ENCODE results near the gene HDAC3.
"Not testable (repeated sequence)": the region's sequence is repeated elsewhere in the genome, so short reads cannot be mapped to it uniquely, and the experiment has no call there.

The HDAC3 gene

DNA sequence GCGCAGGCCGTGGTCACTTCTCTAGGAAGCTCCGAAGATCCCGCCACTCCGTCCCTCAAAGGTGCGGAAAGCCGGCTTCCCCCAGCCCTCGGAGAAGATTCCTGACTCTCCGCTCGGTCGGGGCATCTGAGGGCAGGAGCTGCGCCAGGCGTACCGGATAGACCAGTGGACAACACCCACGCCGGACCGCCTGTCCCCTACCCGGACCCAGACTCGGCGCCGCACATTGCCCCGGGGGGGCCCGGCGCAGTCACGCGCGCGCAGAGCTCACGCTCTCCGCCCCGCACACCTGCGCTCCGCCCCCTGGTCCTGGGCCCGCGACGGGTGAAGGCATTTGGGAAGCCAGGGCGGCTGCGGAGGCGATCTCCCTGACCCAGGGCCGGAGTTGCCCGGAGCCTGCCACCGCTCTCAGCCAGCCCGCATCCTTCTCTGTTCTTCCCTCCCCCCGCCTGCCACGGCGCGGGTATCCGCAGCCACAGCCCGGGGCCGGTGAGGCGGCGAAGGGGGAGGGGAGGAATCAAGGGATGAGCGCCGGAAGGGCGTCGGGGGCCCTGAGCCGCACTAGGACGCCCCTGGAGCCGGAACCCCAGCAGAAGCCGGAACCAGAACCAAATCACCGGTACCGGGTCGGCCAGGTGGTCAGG is 596 bp upstream of the HDAC3 start:
- in situ Hi-C loops (cut with MboI; ENCODE audit: low sequenced_read_pairs) = no loop called here

DNA sequence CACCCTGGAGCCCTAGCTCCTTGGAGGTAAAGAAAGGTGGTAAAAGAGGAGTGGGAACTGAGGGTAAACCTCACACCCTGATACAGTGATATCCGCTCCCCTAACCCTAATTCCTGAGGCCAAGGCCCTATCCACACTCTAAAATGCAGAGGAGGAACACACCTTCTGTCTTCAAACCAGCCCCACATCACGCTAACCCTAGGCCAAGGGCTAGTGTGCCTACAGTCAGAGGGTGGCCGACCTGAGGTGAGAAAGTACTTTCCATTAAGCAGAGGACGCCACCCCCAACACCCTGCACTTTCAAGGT is 590 bp downstream of the HDAC3 start:
- in situ Hi-C loops (cut with MboI; ENCODE audit: low sequenced_read_pairs) = no loop called here

DNA sequence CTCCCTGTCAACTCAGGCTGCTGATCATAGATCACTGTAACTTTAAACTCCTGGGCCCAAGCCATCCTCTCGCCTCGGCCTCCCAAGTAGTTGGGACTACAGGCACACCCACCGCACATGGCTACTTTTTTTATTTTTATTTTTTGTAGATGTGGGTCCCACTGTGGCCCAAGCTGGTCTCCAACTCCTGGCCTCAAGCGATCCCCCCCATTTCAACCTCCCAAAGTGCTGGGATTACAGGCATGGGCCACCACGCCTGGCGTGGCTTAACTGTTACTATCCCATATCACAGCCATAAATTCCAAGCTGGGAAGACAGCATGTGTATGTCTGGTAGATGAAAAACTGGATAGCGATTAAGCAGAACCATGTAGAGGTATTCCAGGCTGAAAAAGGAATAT is 1.0 kb downstream of the HDAC3 start:
- in situ Hi-C loops (cut with MboI; ENCODE audit: low sequenced_read_pairs) = no loop called here

DNA sequence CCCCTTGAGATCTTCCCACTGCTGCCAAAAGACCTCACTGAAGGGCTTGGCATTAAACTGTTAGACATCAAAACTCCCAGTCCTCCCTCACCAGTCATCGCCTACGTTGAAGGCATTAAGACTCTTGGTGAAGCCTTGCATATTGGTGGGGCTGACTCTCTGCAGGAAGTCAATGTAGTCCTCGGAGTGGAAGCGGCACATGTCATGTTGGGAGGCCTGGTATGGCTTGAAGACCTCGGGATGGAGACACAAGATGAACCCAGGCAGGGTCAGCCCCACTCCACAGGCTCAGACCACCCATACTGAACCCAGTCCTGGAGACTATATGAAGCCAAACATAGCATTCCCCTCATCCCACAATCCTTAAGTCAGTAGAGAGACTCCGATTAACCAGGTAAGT is 1.9 kb downstream of the HDAC3 start:
- in situ Hi-C loops (cut with MboI; ENCODE audit: low sequenced_read_pairs) = no loop called here

DNA sequence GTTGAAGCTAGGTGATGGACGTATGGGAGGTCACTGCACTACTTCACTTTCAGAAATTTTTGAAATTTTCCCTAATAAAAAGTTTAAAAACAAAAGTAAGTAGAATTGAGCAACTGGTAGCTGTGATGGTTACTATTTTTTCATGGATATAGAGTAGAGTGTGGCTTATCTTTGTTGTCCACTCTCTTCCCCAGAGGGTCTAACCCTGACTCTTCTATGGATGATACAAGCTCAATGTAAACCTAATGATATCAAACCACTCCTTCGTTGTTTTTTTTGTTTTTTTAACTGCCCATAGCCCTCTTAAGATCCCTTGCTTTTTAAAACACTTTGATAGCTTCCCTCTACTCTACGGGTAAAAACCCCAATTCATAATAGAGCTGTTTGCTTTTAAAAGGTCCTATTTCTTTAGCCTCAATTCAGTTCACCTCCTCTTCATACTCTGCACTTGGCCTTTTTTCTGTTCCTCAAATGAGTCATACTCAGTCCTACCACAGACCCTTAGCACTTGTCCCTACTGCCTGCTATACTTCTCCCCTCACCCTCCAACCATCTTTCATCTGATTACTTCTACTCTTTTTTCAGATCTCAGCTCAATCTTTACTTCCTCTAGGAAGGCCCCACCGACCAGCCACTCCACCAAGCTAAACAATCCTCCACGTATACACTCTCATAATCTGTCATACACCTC is 2.6 kb downstream of the HDAC3 start:
- in situ Hi-C loops (cut with MboI; ENCODE audit: low sequenced_read_pairs) = no loop called here

DNA sequence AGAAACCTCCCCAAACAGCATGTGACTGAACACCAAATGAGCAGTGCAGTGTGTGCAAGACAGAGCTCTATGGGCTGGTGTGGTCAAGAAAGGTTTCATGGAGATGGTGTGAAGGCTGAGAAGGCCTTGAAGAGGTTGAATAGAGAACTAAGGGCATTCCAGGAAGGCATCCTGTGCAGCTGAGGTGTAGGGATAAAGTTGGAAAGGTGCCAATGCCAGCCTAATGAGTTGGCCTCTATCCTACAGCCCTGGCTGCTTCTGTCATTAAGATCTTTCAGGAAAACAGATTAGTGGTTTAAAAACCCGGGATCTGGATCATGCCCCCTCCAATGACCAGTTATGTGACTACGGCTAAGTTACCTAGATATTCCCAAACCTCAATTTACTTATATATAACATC is 4.0 kb downstream of the HDAC3 start:
- in situ Hi-C loops (cut with MboI; ENCODE audit: low sequenced_read_pairs) = no loop called here

DNA sequence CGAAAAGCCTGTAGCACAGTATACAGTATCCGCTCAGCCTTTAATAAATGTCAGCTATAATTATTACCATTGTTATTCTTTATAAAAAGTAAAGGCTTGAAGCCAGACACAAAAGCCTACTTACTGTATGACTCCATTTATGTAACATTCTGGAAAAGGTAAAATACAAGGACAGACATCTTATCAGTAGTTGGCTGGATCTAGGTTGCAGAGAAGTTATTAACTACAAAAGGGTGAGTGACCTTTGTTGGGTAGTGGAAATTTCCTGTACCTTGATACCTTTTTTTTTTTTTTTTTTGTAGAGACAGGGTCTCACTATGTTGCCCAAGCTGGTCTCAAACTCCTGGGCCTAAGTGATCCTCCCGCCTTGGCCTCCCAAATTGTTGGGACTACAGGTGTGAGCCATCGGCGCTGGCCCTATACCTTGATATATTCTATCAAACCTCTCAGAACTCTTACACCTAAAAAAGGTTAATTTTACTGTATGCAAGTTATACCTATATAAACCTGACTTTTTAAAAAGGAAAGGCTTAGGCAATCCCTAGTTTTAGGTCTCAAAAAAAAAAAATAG is 6.0 kb downstream of the HDAC3 start:
- in situ Hi-C loops (cut with MboI; ENCODE audit: low sequenced_read_pairs) = no loop called here

DNA sequence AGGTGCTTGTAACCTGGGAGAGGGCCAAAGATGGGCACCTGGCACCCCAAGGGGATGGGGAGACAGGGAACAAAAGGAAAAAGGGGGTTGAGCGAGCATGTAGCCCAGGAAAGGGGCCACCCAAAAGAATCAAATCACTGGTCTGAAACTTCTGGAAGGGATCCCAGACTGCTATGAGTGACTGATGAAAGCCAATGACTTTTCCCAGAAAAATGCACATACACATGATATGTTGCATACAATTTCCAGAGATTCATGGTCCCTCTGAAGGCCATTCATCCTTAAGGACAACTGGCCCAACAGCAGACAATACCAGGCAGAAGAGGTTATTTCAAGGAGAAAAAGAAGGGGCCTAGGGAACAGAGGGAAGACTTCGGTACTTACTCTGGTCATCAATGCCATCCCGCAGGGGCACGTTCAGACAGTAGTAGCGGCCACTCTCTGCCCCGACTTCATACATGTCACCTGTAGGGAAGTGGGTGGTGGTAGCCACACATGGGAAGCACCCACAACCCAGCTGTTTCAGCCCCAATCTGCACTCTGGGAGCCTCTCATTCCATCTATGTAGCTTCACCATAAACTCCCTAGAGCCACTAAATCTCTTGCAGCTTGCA is 8.4 kb downstream of the HDAC3 start:
- in situ Hi-C loops (cut with MboI; ENCODE audit: low sequenced_read_pairs) = no loop called here

DNA sequence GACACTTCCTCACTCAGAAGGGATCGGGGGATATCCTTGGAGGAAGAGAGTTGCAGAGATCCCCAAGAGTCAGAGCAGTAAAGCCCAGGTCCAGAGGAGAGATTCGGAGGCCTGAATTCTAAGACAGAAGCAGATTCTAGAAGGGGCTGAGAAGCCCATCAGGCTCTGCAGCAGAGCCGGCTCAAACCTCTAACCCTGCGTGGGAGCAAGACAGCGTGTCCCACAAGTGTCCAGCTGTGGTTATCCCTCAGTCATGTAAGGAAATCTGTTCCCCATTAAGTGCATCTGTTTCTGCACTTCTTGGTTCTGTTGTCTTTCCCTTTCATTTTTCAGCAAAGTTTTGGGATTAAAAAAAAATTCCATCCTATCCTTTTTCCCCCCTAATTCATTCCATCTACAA is 13.0 kb downstream of the HDAC3 start:
- in situ Hi-C loops (cut with MboI; ENCODE audit: low sequenced_read_pairs) = no loop called here

DNA sequence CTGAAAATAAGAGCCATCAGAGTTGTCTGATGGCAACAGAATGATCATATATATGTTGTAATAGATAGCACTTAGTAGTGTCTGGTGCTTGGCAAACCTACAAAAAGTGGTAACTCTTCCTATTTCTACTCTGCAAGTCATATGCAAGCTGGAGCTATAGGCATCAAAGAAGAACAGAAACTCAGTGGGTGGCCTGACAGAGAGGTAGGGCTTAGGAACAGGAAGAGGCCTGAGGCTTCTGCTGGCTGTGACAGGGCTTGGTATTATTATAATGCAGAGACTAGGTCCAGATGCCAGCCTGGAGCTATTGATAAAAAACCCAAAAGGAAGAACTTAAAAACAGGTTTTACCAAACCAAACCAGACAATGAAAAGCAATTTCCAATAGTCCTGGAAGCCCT is 13.5 kb downstream of the HDAC3 start:
- in situ Hi-C loops (cut with MboI; ENCODE audit: low sequenced_read_pairs) = no loop called here

DNA sequence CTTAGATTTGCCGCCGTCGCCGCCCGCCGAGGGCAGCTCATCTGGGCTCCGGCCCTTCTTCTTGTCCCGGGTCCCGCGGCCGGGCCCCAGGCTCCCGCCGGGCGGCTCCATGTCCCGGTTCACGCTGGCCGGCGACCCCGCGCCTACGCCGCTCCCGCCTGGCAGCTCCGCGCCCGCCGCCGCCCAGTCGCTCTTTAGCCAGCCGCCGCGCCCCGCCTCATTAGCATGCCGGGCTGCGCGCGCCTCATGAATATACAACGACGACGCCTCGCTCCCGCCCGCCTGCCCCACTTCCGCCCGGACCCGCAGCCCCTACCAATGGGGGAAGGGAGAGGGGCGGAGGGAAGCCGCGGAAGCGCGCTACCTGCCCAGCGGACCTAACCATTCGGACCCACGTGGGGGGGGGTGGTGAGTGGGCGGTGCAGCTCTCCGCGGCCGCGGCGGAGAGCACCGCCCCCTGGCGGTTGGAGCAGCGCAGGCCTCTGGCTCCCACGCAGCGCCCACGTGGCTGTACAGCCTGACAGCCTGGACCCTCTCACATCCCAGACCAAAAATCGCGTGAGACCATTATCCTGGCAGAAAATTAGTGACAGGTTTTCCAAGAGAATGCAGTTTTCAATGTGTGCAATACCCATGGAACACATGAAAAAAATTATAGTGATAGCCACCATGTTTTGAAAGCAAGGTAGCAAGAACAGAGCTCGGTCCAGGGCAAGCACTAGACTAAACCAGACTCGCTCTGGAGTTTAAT is 17.7 kb downstream of the HDAC3 start, which contains the start of gene DIAPH1:
Gene DIAPH1 (minus strand): TSS at position 197 of the 751 bp plus-strand sequence. CDS start 86 bp downstream, at position 111.
- in situ Hi-C loops (cut with MboI; ENCODE audit: low sequenced_read_pairs) = no loop called here

DNA sequence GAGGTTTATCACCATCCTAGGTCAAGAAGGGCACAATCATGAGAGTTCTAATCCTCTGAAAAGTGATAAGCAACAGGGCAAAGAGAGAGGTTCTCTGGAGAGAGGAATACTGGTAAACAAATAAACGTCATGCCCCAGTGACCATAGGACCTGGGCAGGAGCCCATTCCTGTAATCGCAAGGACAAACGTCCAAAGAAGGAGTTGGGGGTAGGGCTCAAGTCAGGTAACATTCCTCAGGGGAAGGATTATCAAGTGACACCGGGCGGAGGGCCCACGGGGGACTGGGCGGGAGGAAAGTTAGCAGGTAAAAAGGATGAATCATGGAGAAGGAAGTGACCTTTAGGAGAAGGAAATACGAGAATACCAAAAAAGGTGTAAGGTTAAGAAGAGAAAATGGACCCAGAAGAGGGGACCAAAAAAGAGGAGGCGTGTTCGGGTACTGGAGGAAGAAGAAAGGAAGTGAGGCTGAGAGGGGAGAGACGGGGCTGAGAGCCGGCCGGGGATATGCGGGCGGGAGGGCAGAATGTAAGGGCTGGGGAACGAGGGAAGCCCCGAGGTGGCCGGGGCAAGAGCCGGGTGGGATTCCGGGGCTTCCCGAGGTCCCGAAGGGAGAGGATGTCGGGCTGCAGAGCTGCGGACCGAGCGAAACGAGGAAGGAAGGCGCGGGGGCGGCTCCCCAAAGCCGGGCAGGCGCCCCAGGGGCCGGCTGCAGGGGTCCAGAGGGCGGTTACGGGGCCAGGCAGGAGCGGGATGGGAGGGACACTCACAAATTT is 18.4 kb downstream of the HDAC3 start:
- in situ Hi-C loops (cut with MboI; ENCODE audit: low sequenced_read_pairs) = no loop called here

DNA sequence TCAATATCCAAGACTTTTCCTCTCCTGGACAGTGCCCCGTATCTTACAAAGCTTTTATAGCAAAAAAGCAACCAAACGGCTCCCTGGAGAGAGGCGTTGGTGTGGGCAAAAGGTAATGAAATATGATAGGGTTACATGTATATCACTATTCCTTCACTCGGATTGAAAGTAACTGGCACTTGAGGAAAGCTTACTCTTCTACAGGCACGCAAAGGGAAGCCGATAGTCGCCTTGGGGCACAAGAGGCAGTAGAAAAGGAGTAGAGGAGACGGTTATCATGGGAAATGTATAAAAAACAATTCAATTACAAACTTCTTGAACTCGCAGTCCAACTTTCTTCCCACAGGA is 19.0 kb downstream of the HDAC3 start:
- in situ Hi-C loops (cut with MboI; ENCODE audit: low sequenced_read_pairs) = no loop called here

DNA sequence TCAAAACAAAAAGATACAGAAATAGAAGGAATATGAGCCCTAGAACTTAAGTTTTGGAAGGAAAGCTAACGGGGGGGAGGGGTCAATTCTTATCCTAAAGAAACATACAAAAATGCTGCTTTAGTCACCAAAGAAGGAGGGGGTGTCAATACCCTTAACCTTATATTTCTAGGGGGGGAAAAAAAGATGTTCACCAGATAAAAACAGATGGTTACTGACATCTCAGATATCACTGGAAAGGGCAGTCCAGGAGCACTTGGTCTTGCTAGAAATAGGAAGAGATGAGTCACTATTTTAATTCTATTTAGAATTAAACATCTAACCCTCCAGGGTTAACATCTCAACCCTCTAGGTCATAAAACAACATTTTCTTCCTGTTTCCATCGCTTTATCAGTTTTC is 19.5 kb downstream of the HDAC3 start:
- in situ Hi-C loops (cut with MboI; ENCODE audit: low sequenced_read_pairs) = no loop called here

DNA sequence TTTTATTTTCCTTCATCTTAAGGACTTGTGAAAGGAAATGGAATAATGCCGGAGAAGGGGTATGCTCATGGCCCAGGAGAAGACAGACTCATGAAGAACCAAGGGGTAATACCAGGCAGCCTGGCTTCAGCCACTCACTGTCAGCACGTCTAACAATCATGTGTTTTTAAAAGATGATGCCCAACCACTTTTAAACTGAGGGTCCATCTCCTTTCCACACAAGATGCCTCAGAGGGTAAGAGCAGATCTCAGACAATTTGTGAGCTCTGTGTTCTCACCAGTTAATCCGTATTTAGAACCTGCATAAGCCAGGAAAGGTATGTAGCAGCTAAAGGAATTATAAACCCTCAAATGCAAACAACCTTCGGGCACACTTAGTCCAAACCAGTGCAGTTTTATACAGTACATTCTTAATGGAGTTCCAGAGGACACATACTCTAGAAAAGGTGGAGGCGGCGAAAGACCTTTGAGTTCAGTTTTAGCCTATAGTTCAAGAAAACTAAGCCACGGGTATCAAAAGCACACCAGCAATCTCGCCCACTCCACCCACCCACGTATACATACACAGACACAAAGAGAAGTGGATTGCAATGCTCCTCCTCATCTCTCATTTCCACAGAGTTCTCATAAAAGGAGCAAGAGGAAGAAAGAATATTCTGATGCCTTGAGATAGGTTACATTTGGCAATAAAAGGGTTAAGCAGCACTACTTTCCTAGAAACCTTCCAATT is 20.5 kb downstream of the HDAC3 start:
- in situ Hi-C loops (cut with MboI; ENCODE audit: low sequenced_read_pairs) = no loop called here

DNA sequence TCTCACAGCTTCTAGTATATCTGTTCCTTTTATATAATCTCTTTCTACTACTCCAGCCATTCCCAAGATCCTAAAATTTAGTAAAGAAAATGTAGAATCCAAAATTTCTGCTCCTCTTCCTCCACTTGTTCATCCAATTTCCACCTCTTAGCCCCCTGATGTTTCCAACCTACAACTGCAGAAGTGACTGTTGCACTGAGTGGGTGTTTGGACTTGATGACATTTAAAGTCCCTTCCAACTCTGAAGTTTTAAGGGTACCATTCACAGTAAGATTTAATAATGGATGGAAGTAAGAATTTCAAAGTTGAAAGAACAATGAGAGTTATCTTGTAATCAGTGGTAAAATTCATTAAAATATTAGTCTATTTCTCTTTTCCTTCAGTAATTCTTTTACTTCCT is 23.3 kb downstream of the HDAC3 start:
- in situ Hi-C loops (cut with MboI; ENCODE audit: low sequenced_read_pairs) = no loop called here

DNA sequence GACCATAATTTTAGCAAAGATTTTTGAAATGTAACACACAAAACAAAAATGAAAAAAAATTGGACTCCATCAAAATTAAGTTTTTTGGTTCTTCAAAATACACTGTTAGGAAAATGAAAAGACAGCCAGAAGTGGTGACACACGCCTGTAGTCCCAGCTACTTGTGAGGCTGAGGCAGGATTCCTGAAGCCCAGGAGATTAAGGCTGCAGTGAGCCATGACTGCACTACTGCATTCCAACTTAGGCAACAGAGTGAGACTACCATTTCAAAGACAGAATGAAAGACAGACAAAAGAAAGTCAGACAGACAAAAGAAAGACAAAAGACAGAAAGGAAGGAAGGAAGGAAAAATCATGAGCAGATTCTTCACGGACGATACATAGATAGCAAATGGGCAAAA is 25.4 kb downstream of the HDAC3 start:
- in situ Hi-C loops (cut with MboI; ENCODE audit: low sequenced_read_pairs) = no loop called here

DNA sequence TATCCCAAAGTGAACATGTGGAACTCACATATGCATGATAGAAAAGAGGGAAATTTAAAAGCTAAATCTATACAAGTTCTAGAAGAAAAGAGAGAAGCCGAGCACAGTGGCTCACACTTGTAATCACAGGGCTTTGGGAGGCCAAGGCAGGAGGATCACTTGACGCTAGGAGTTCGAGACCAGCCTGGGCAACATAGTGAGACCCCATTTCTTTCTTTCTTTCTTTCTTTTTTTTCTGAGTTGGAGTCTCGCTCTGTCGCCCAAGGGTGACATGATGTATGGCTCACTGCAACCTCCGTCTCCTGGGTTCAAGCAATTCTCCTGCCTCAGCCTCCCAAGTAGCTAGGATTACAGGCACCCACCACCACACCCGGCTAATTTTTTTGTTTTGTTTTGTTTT is 26.7 kb downstream of the HDAC3 start:
- in situ Hi-C loops (cut with MboI; ENCODE audit: low sequenced_read_pairs) = not testable (repeated sequence)

DNA sequence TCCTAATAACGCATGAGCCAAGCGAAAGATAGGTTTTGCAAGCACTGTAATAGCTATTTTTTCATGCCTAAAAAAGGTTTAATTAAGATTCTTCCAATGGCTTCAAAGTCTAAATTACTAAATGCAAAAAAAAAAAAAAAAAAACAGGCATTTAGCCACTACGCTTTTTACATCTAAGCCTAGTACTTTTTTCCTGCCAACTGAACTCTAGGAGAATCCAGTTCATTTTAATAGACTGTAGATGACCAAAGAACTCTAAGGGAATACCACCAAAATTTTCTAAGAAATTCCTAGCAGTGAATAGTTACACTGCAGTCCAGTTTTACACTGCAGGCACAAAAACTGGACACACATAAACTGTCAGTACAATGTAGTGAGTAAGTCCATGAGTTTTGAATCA is 27.6 kb downstream of the HDAC3 start:
- in situ Hi-C loops (cut with MboI; ENCODE audit: low sequenced_read_pairs) = no loop called here

DNA sequence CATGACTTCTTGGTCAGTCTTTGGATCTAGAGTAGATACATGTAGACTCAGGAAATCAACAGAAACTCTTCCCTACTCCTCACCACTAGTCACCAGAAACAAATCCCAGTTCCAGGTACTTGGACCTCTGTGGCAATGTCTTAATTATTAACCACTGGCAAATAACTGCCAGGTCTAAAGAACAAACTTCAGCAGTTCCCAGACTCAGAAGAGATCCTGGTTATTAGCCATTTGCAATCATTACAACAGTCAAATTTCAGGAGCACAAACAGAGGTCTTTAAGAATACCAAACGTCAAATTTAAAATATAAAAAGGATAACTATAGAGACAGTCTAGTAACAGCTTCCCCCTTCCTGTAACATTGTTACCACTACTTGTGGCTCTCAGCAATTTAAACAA is 28.1 kb downstream of the HDAC3 start:
- in situ Hi-C loops (cut with MboI; ENCODE audit: low sequenced_read_pairs) = no loop called here
